HFF-Myc (cell line): Measurements from ENCODE around the gene TCFL5.
A peak's percentile ranks its signal among the peaks of the same experiment; 100 is the strongest.

Source experiments
- DNase-seq: peaks from one replicate; pipeline ENCODE4 v3.0.0-alpha.2; 2011; ENCODE audit warnings: low read depth; ENCODE audit errors: extremely low read depth
- H3K4me3 ChIP-seq: replicated peaks from 2 replicates; pipeline ENCODE4 v1.5.1; 2011; ENCODE audit warnings: low read depth, mild to moderate bottlenecking, control low read depth, low read length
- CTCF ChIP-seq: IDR thresholded peaks from 2 replicates; pipeline ENCODE4 v1.5.1; 2012; ENCODE audit warnings: mild to moderate bottlenecking, low read depth, low read length, control low read depth; ENCODE audit errors: missing control alignments

The TCFL5 gene

GRCh38 chr20:62825986-62826645, 35.5 kb downstream of the TCFL5 start:
- no peak overlapping the region for H3K4me3 ChIP-seq
- no peak for TF ChIP-seq CTCF
- no peak for DNase-seq

- no peak for TF ChIP-seq CTCF
- no peak for DNase-seq
- H3K4me3 ChIP-seq = no peak overlapping the region
Observed at GRCh38 chr20:62825333-62825985, 36.2 kb downstream of the TCFL5 start.

- no peak for TF ChIP-seq CTCF
- H3K4me3 ChIP-seq = no peak overlapping the region
- no peak for DNase-seq
Observed at GRCh38 chr20:62824476-62825332, 36.9 kb downstream of the TCFL5 start.

GRCh38 chr20:62823688-62824475, 37.7 kb downstream of the TCFL5 start:
- no peak overlapping the region for H3K4me3 ChIP-seq
- no peak for DNase-seq
- TF ChIP-seq CTCF = no peak

- H3K4me3 ChIP-seq = no peak overlapping the region
- peak; percentile 36 for TF ChIP-seq CTCF
- DNase-seq = no peak
Observed at GRCh38 chr20:62822788-62823651, 38.6 kb downstream of the TCFL5 start.
